Central memory CD4-positive, alpha-beta T cell (primary cell): Measurements from ENCODE around the gene PTH2.

Source experiments
- DNase-seq: peaks from one replicate; pipeline ENCODE4 v3.0.0; 2022

Gene PTH2

GRCh38 chr19:49430678-49431329 lies 7.6 kb upstream of the PTH2 start:
- no peak for DNase-seq

- DNase-seq = no peak
Measured at GRCh38 chr19:49430172-49430677, 7.0 kb upstream of the PTH2 start.

- no peak for DNase-seq
Measured at GRCh38 chr19:49428547-49429451, 5.6 kb upstream of the PTH2 start.

- DNase-seq = no peak
Measured at GRCh38 chr19:49427855-49428546, 4.8 kb upstream of the PTH2 start.

- DNase-seq = no peak
Measured at GRCh38 chr19:49427339-49427738, 4.1 kb upstream of the PTH2 start.

GRCh38 chr19:49425922-49426592 lies 2.8 kb upstream of the PTH2 start:
- no peak for DNase-seq

GRCh38 chr19:49425178-49425577 lies 1.9 kb upstream of the PTH2 start, which contains the start of gene GFY:
TSS of gene GFY (plus strand) at chr19:49425388. CDS start at chr19:49426431, 1,043 bp downstream.
- DNase-seq = no peak

GRCh38 chr19:49423985-49424303 lies 703 bp upstream of the PTH2 start:
- DNase-seq = peak; percentile 48

- no peak for DNase-seq
Measured at GRCh38 chr19:49422407-49423070, 702 bp downstream of the PTH2 start.

- no peak for DNase-seq
Measured at GRCh38 chr19:49421878-49422202, 1.4 kb downstream of the PTH2 start.

GRCh38 chr19:49421039-49421877 lies 2.0 kb downstream of the PTH2 start:
- no peak for DNase-seq

GRCh38 chr19:49420227-49420626 lies 3.0 kb downstream of the PTH2 start:
- DNase-seq = no peak

GRCh38 chr19:49419173-49419572 lies 4.1 kb downstream of the PTH2 start:
- no peak for DNase-seq

GRCh38 chr19:49418511-49418910 lies 4.7 kb downstream of the PTH2 start:
- DNase-seq = no peak

- no peak for DNase-seq
Measured at GRCh38 chr19:49417088-49417487, 6.2 kb downstream of the PTH2 start.

- DNase-seq = no peak
Measured at GRCh38 chr19:49415810-49416200, 7.4 kb downstream of the PTH2 start.

GRCh38 chr19:49415102-49415809 lies 8.0 kb downstream of the PTH2 start:
- DNase-seq = no peak

- no peak for DNase-seq
Measured at GRCh38 chr19:49414256-49414655, 9.0 kb downstream of the PTH2 start.

- DNase-seq = no peak
Measured at GRCh38 chr19:49413348-49413747, 9.9 kb downstream of the PTH2 start.

GRCh38 chr19:49411681-49412326 lies 11.4 kb downstream of the PTH2 start:
- no peak for DNase-seq
